VCaP (cell line): ENCODE results near the gene SCMH1.

Experiments
- H3K27ac ChIP-seq: fragments of 450-650 bp; 2 replicates; pipeline ENCODE4 v1.5.1; 2017
- CTCF ChIP-seq: fragments of 450-650 bp; conservative IDR thresholded peaks from 2 replicates; pipeline ENCODE4 v1.5.1; 2017; ENCODE audit warnings: mild to moderate bottlenecking, moderate library complexity

The SCMH1 gene

GRCh38 chr1:41022424-41022823, 219.7 kb downstream of the SCMH1 start:
- H3K27ac ChIP-seq, result no peak overlapping the region
- no peak for TF ChIP-seq CTCF

GRCh38 chr1:41021526-41022308, 220.4 kb downstream of the SCMH1 start, which contains the start of gene SLFNL1:
TSS of gene SLFNL1 (minus strand) at chr1:41021725. CDS start at chr1:41020660, 1,065 bp downstream.
- no peak within 1 kb of the TSS for H3K27ac ChIP-seq
- TF ChIP-seq CTCF, result no peak

GRCh38 chr1:41020654-41021053, 221.5 kb downstream of the SCMH1 start:
- no peak for TF ChIP-seq CTCF

GRCh38 chr1:41020109-41020576, 222.0 kb downstream of the SCMH1 start:
- no peak overlapping the region for H3K27ac ChIP-seq
- TF ChIP-seq CTCF, result no peak

More at GRCh38 chr1:41020654-41021053, 221.5 kb downstream of the SCMH1 start:
- no peak overlapping the region for H3K27ac ChIP-seq

- H3K27ac ChIP-seq, result no peak overlapping the region
- TF ChIP-seq CTCF, result no peak
Measured at GRCh38 chr1:41019353-41019745, 222.8 kb downstream of the SCMH1 start.

GRCh38 chr1:41018018-41018410, 224.1 kb downstream of the SCMH1 start:
- no peak overlapping the region for H3K27ac ChIP-seq
- no peak for TF ChIP-seq CTCF

- H3K27ac ChIP-seq, result no peak overlapping the region
- TF ChIP-seq CTCF, result no peak
Measured at GRCh38 chr1:41017141-41018017, 224.7 kb downstream of the SCMH1 start.
